Measurements from ENCODE around the gene KHK. TPM values are rescaled to one million over a fixed set of nuclear protein-coding genes. Genes with fewer than 3 reads are reported as not detected.

Gene KHK
- total and polyA plus RNA-seq, 2 of the 8 experiments (the other 6 are each of a cell fraction or from before 2014, with no cell fraction given): 11.0 to 17.7 TPM

GRCh38 chr2:27067385-27067784 is 19.2 kb upstream of the KHK start (continued):
- TF ChIP-seq CHD7 (IDR thresholded peaks at IDR 0.05; ENCODE audit: insufficient replicate concordance, low read length) (no peak), SAP30 (IDR thresholded peaks at IDR 0.05; ENCODE audit: insufficient read depth, insufficient replicate concordance, low read length) (no peak)
